Nephron progenitor cell (in vitro differentiated cells): ENCODE results near the gene KCTD11.
A peak's percentile ranks its signal among the peaks of the same experiment; 100 is the strongest.

Experiments
- DNase-seq: peaks from one replicate; pipeline ENCODE4 v3.0.0; 2021
- H3K27ac Mint-ChIP-seq: 2 replicates; pipeline ENCODE4 v1.8.0; 2021; ENCODE audit warnings: mild to moderate bottlenecking, moderate library complexity, mixed read lengths
- H3K27me3 Mint-ChIP-seq: 2 replicates; pipeline ENCODE4 v1.8.0; 2021; ENCODE audit warnings: mild to moderate bottlenecking, low read depth, mixed read lengths; ENCODE audit not compliant: poor library complexity
- H3K36me3 Mint-ChIP-seq: 2 replicates; pipeline ENCODE4 v1.8.0; 2021; ENCODE audit warnings: low read depth, mixed read lengths
- H3K4me1 Mint-ChIP-seq: 2 replicates; pipeline ENCODE4 v1.8.0; 2021; ENCODE audit warnings: mixed read lengths
- H3K4me3 Mint-ChIP-seq: 2 replicates; pipeline ENCODE4 v1.8.0; 2021; ENCODE audit warnings: mild to moderate bottlenecking, moderate library complexity, mixed read lengths
- H3K9me3 Mint-ChIP-seq: 2 replicates; pipeline ENCODE4 v1.8.0; 2021; ENCODE audit warnings: mild to moderate bottlenecking, moderate library complexity, mixed read lengths
- TF ChIP-seq, protein P1 (sequence below): fragments of 200-600 bp; sonication (generic); IDR thresholded peaks from 2 replicates; pipeline ENCODE4 v1.5.0; 2021; ENCODE audit warnings: antibody characterized with exemption

KCTD11 gene

DNA sequence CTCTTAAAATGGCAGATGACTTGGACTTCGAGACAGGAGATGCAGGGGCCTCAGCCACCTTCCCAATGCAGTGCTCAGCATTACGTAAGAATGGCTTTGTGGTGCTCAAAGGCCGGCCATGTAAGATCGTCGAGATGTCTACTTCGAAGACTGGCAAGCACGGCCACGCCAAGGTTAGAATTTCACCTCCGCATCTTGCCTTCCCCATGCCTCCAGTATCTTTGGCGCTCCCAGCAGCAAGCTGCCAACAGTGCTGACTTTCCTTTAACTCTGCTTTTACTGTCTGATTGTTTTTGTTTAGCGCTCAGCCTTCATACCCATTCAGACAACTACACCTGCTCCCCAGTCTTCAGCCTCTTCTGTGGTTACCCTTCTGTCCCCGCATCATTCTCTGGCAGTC lies 42.3 kb upstream of the KCTD11 start:
- peaks cover 44% of the 10 kb centered on the region for H3K36me3 Mint-ChIP-seq
- peaks cover 57% of the 10 kb centered on the region for H3K4me1 Mint-ChIP-seq
- TF ChIP-seq, protein P1, sequence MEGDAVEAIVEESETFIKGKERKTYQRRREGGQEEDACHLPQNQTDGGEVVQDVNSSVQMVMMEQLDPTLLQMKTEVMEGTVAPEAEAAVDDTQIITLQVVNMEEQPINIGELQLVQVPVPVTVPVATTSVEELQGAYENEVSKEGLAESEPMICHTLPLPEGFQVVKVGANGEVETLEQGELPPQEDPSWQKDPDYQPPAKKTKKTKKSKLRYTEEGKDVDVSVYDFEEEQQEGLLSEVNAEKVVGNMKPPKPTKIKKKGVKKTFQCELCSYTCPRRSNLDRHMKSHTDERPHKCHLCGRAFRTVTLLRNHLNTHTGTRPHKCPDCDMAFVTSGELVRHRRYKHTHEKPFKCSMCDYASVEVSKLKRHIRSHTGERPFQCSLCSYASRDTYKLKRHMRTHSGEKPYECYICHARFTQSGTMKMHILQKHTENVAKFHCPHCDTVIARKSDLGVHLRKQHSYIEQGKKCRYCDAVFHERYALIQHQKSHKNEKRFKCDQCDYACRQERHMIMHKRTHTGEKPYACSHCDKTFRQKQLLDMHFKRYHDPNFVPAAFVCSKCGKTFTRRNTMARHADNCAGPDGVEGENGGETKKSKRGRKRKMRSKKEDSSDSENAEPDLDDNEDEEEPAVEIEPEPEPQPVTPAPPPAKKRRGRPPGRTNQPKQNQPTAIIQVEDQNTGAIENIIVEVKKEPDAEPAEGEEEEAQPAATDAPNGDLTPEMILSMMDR, result no peak
- no peak for DNase-seq
- H3K27ac Mint-ChIP-seq, result peak overlapping the region; percentile 92
- peak overlapping the region; percentile 94 for H3K4me3 Mint-ChIP-seq
- H3K27me3 Mint-ChIP-seq, result no peaks in the 10 kb centered on the region
- H3K9me3 Mint-ChIP-seq, result no peaks in the 10 kb centered on the region

GRCh38 chr17:7311110-7311705 lies 40.8 kb upstream of the KCTD11 start:
- Mint-ChIP-seq H3K9me3 (no peaks in the 10 kb centered on the region), H3K4me1 (peaks cover 59% of the 10 kb centered on the region), H3K4me3 (peak overlapping the region; percentile 94), H3K27me3 (no peaks in the 10 kb centered on the region), H3K27ac (peak overlapping the region; percentile 92), H3K36me3 (peaks cover 45% of the 10 kb centered on the region)
- no peak for DNase-seq
- TF ChIP-seq, protein P1, result no peak

DNA sequence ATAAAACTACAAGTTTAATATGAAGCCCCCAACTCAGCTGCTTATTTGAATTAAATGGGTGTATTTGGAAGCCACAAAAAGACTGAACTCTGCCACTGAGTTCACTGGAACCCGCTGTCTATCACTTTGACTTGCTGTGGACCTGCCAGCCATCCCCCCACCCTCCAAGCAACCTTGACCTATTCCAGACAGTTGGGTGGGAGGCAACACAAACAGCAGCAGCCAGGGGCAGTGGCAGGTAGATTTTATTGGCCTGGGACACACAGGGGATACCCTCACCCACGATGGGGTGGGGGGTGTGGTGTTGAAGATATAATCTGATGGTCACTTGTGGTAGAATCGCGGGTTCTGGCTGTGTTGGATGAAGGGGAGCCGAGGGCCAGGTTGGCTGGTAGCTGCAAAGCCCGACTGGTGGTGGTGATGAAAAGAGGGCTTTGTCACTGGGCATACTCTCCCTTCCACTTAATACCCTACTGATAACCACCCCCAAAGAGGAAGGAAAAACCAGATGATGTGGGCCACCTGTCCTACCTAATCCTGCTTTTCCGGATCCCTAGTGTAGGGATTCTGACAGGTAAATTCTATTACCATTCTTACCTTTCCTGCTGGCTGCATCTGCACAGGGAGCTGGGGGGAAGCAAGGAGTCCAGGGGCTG lies 39.4 kb upstream of the KCTD11 start:
- Mint-ChIP-seq H3K9me3 (no peaks in the 10 kb centered on the region), H3K4me1 (peaks cover 63% of the 10 kb centered on the region), H3K4me3 (peak overlapping the region; percentile 83), H3K27me3 (no peaks in the 10 kb centered on the region), H3K27ac (peak overlapping the region; percentile 48), H3K36me3 (peaks cover 54% of the 10 kb centered on the region)
- TF ChIP-seq, protein P1, result no peak
- no peak for DNase-seq

GRCh38 chr17:7313088-7313889 lies 38.7 kb upstream of the KCTD11 start:
- Mint-ChIP-seq H3K4me1 (peaks cover 63% of the 10 kb centered on the region), H3K4me3 (peak overlapping the region; percentile 83), H3K36me3 (peaks cover 58% of the 10 kb centered on the region), H3K27ac (peak overlapping the region; percentile 29), H3K9me3 (no peaks in the 10 kb centered on the region), H3K27me3 (no peaks in the 10 kb centered on the region)
- TF ChIP-seq, protein P1, result no peak
- no peak for DNase-seq

GRCh38 chr17:7313890-7314718 lies 37.9 kb upstream of the KCTD11 start:
- H3K36me3 Mint-ChIP-seq, result peaks cover 61% of the 10 kb centered on the region
- DNase-seq, result no peak
- TF ChIP-seq, protein P1, result no peak
- H3K9me3 Mint-ChIP-seq, result no peaks in the 10 kb centered on the region
- H3K4me3 Mint-ChIP-seq, result peak overlapping the region; percentile 83
- peak overlapping the region; percentile 97 for H3K27ac Mint-ChIP-seq
- peaks cover 56% of the 10 kb centered on the region for H3K4me1 Mint-ChIP-seq
- no peaks in the 10 kb centered on the region for H3K27me3 Mint-ChIP-seq
